Esophagus muscularis mucosa (tissue), 4 donors: ENCODE measurements around the gene FNIP2. TPM values are rescaled to one million over a fixed set of nuclear protein-coding genes. Genes with fewer than 3 reads are reported as not detected.

Source experiments
- DNase-seq: peaks from one replicate; pipeline ENCODE4 v3.0.0-alpha.2; 2017; ENCODE audit errors: extremely low spot score
- H3K27ac ChIP-seq, 4 donors: fragments of 200-600 bp; sonication (generic); replicated peaks in 1 of 4; 1 replicate in 3 of 4; 2 replicates in 1 of 4; pipeline ENCODE4 v1.5.1; 2016 to 2019; ENCODE audit warnings: mild to moderate bottlenecking in 1 of 4
- H3K27me3 ChIP-seq, 4 donors: fragments of 200-600 bp; sonication (generic); one replicate each; pipeline versions ENCODE4 v1.5.1 to v1.6.0; 2016 to 2019
- H3K36me3 ChIP-seq, 4 donors: fragments of 200-600 bp; sonication (generic); one replicate each; pipeline ENCODE4 v1.5.1; 2016 to 2019
- H3K4me1 ChIP-seq, 4 donors: fragments of 200-600 bp; sonication (generic); one replicate each; pipeline ENCODE4 v1.5.1; 2016 to 2019
- H3K4me3 ChIP-seq, 4 donors: fragments of 200-600 bp; sonication (generic); 1 replicate in 2 of 4; 2 replicates in 2 of 4; pipeline ENCODE4 v1.5.1; 2016 to 2019; ENCODE audit warnings: mild to moderate bottlenecking in 4 of 4, moderate library complexity in 1 of 4
- H3K9me3 ChIP-seq, 4 donors: fragments of 200-600 bp; sonication (generic); 1 replicate in 3 of 4; 2 replicates in 1 of 4; pipeline ENCODE4 v1.5.1; 2016 to 2019
- EP300 ChIP-seq: sonication (generic); formaldehyde crosslinking; IDR thresholded peaks from one replicate; pipeline ENCODE4 v1.6.1; 2017; ENCODE audit warnings: antibody characterized with exemption
- POLR2A ChIP-seq: fragments of 450-650 bp; IDR thresholded peaks from one replicate; pipeline ENCODE4 v1.6.1; 2017; ENCODE audit warnings: antibody characterized with exemption, moderate library complexity, mild to moderate bottlenecking, low read depth
- POLR2AphosphoS5 ChIP-seq, 2 donors: sonication (generic); formaldehyde crosslinking; IDR thresholded peaks; one replicate each; pipeline ENCODE4 v1.6.1; 2017; ENCODE audit warnings: antibody characterized with exemption in 2 of 2
- WGBS: methylation state at CpG from one replicate; pipeline ENCODE4 v1.1.5; 2018; 5-methylcytosine and 5-hydroxymethylcytosine counted together
- intact Hi-C: fragments of 100-400 bp; cut with DNase I; formaldehyde crosslinking; loops from one replicate; pipeline ENCODE4 v1.15.1; 2023
- total RNA-seq, 4 donors: library from RNA; depleted of rRNA; stranded (reverse); fragments of >200 nt; gene quantifications; one replicate each; pipeline versions ENCODE4 v1.1.0 to v1.2.1, GENCODE V29; 2016
- TF ChIP-seq, protein P1 (sequence below), 3 experiments: fragments of 200-600 bp in 2 of 3; fragments of 450-650 bp in 1 of 3; sonication (generic) in 2 of 3; IDR thresholded peaks; one replicate each; pipeline ENCODE4 v1.5.1; 2017 to 2019; ENCODE audit warnings: antibody characterized with exemption in 3 of 3, mild to moderate bottlenecking in 2 of 3, moderate library complexity in 1 of 3

Gene FNIP2
- total RNA-seq, 4 donors from 2014 or later: 80.0 to 97.7 (median 87.4) TPM

DNA sequence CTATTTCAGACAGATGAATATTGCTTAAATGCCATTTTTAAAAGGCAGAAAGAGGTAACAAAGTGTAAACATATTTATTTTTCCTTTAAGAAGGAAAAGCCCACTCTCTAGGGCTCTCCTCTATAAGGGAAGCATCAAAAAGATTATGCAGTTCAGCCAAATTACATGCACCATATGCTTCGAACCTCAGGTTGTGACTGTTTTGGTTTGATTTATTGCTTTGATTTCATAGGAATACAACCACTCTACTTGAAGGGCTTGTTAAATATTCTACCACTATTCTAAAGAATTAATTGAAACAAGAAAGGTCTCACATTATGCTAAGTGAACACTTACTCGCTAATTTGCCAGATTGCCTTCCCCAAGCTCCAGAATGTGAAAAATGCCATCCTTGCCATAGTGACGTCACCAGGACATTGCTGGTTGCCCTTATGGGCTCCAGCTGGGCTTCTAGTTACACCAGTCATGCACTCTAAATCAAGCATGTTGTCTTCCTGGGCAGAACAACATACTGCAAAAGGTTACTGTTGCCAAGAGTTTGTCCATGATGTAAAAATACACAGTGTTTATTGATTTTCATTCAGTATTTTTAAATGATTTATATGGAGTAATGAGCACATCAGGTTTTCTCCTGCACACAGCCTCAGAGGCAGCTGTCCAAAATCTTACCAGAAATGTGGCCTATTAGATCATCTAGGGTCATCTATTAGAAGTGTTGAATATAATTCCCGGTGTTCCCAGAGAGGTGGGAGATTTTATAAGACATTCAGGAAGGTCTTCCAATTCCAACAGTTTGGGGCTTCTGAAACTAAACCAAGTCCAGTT lies 169.6 kb downstream of the FNIP2 start:
- WGBS: 85% methylated on average over 4 of the region's 4 CpGs
- Histone ChIP-seq H3K27me3 (no peaks in the 10 kb centered on the region), H3K27ac (no peak overlapping the region), H3K36me3 (no peaks in the 10 kb centered on the region), H3K4me1 (no peaks in the 10 kb centered on the region), H3K4me3 (no peak overlapping the region), H3K9me3 (no peaks in the 10 kb centered on the region)
- no peak for DNase-seq
- intact Hi-C loops: no loop called here
- TF ChIP-seq EP300 (no peak), POLR2A (no peak), POLR2AphosphoS5 (IDR thresholded peaks at IDR 0.05) (no peak)
- TF ChIP-seq, protein P1, sequence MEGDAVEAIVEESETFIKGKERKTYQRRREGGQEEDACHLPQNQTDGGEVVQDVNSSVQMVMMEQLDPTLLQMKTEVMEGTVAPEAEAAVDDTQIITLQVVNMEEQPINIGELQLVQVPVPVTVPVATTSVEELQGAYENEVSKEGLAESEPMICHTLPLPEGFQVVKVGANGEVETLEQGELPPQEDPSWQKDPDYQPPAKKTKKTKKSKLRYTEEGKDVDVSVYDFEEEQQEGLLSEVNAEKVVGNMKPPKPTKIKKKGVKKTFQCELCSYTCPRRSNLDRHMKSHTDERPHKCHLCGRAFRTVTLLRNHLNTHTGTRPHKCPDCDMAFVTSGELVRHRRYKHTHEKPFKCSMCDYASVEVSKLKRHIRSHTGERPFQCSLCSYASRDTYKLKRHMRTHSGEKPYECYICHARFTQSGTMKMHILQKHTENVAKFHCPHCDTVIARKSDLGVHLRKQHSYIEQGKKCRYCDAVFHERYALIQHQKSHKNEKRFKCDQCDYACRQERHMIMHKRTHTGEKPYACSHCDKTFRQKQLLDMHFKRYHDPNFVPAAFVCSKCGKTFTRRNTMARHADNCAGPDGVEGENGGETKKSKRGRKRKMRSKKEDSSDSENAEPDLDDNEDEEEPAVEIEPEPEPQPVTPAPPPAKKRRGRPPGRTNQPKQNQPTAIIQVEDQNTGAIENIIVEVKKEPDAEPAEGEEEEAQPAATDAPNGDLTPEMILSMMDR (IDR thresholded peaks at IDR 0.05): no peak

DNA sequence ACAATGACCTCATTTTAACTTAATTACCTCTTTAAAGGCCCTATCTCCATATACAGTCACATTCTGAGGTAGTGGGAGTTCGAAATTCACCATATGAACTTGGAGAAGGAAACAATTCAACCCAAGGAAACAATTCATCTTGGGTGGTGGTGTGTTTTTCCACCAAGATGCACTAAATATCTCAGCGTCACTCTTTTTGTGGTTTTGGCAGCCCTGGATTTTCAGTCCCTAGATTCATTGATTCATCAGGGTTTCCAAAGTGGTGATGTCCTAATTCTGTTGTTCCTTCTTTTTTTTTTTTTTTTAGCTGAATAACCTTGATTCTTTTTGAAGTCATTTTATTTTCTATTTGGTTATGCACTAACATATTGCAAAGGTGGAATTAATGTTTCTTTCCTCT lies 171.4 kb downstream of the FNIP2 start:
- TF ChIP-seq EP300 (no peak), POLR2AphosphoS5 (IDR thresholded peaks at IDR 0.05) (no peak), POLR2A (no peak)
- TF ChIP-seq, protein P1 (IDR thresholded peaks at IDR 0.05): no peak
- Histone ChIP-seq H3K4me1 (no peaks in the 10 kb centered on the region), H3K36me3 (no peaks in the 10 kb centered on the region), H3K27me3 (no peaks in the 10 kb centered on the region), H3K27ac (no peak overlapping the region), H3K4me3 (no peak overlapping the region), H3K9me3 (no peaks in the 10 kb centered on the region)
- intact Hi-C loops: no loop called here
- DNase-seq: no peak
- WGBS: 89% methylated on average over 2 of the region's 2 CpGs

DNA sequence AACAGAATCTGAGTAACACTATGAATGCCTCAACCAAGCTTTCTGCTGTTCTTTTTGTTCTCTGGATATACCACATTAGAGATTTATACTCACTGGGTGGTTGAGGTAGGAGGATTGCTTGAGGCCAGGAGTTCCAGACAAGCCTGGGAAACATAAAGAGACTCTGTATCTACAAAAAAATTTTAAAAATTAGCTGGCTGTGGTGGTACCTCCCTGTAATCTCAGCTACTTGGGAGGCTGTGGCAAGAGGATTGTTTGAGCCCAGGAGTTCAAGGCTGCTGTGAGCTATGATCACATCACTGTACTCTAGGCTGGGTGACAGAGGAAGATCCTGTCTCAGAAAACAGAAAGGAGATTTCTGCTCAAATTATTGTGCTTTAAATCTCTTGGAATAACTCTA lies 172.5 kb downstream of the FNIP2 start:
- TF ChIP-seq, protein P1 (IDR thresholded peaks at IDR 0.05): no peak
- TF ChIP-seq POLR2A: no peak
- no peak for TF ChIP-seq POLR2AphosphoS5 (IDR thresholded peaks at IDR 0.05)
- no peak for TF ChIP-seq EP300
- Histone ChIP-seq H3K4me1 (no peaks in the 10 kb centered on the region), H3K27me3 (no peaks in the 10 kb centered on the region), H3K27ac (no peak overlapping the region), H3K36me3 (no peaks in the 10 kb centered on the region), H3K9me3 (no peaks in the 10 kb centered on the region), H3K4me3 (no peak overlapping the region)
- intact Hi-C loops: no loop called here
- DNase-seq: no peak

DNA sequence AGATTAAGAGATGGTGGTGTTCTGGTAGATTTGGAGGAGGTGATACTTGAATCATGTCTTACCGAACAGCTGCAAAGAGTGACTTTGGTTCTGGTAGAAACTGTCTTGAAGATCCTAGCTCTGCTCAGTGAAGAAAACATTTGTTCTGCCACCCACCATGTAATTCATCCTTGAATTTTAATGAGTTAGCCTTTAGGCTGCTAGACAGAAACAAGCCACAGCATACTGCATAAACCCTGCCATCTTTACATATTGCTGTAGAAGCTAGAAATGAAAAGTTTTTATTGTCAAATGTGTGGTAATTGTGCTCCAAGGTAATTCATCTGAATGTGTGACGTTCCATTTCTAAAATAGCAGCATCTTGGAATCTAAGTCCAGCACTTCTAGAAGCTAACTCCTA lies 173.1 kb downstream of the FNIP2 start:
- no peaks in the 10 kb centered on the region for H3K36me3 ChIP-seq

More for the DNA sequence above, 173.1 kb downstream of the FNIP2 start:
- Histone ChIP-seq H3K9me3 (no peaks in the 10 kb centered on the region), H3K27me3 (no peaks in the 10 kb centered on the region), H3K4me3 (no peak overlapping the region), H3K4me1 (no peaks in the 10 kb centered on the region), H3K27ac (no peak overlapping the region)
- intact Hi-C loops: no loop called here
- TF ChIP-seq EP300: no peak
- no peak for TF ChIP-seq POLR2A
- TF ChIP-seq, protein P1 (IDR thresholded peaks at IDR 0.05): no peak
- no peak for TF ChIP-seq POLR2AphosphoS5 (IDR thresholded peaks at IDR 0.05)
- WGBS: 91% methylated on average over 2 of the region's 2 CpGs
- DNase-seq: no peak
